ENCODE results near the gene GGACT.
"Not testable (repeated sequence)": the region's sequence is repeated elsewhere in the genome, so short reads cannot be mapped to it uniquely, and the experiment has no call there.

Gene GGACT

GRCh38 chr13:100527644-100528043 lies 60.9 kb downstream of the GGACT start:
- no peak for DNase-seq (ENCODE audit: low read depth, low spot score)
- no peak overlapping the region for H3K4me3 ChIP-seq (ENCODE audit: low read depth, low read length)
- TF ChIP-seq, protein P1, sequence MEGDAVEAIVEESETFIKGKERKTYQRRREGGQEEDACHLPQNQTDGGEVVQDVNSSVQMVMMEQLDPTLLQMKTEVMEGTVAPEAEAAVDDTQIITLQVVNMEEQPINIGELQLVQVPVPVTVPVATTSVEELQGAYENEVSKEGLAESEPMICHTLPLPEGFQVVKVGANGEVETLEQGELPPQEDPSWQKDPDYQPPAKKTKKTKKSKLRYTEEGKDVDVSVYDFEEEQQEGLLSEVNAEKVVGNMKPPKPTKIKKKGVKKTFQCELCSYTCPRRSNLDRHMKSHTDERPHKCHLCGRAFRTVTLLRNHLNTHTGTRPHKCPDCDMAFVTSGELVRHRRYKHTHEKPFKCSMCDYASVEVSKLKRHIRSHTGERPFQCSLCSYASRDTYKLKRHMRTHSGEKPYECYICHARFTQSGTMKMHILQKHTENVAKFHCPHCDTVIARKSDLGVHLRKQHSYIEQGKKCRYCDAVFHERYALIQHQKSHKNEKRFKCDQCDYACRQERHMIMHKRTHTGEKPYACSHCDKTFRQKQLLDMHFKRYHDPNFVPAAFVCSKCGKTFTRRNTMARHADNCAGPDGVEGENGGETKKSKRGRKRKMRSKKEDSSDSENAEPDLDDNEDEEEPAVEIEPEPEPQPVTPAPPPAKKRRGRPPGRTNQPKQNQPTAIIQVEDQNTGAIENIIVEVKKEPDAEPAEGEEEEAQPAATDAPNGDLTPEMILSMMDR (IDR thresholded peaks at IDR 0.05; ENCODE audit: insufficient read depth, low read length, missing control alignments), result no peak
- CTCF ChIA-PET, result interaction anchor here (1.5 kb wide), 1 partner anchor 12 kb away, joined by 3 read pairs; no protein-coding TSS in a partner anchor
- POLR2A ChIA-PET, result no interaction called here

DNA sequence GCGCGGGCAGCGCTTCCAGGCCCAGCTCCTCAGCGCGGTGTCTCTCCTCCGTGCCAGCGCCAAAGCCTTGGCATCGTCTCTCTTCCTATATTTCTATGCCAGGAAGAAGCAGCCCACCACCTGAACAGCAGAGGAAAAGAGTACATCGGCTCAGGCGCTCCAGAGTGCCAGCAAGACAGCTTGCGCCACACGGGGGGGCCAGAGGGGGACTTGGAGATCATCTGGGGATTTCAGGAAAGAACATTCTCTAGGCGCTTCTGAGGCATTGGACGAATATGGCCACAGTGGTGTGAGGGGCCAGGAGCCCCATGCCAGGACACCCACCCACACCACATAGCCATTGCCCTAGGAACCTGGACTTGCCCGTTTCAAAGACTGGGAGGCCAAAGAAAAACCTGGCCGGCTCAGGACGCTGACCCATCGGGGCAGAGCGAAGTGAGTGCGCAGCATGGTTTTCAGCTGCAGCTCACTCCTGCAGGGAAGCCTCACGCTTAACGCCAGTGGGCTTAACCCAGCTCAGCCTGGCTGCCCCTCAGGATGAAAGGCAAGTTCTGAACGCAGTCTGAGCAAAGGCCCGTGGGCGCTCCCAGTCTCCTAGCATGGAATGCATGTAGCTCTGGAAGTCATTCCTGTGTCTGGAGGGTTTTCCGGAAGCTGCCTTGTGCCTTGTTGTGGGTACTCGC lies 62.1 kb downstream of the GGACT start:
- ChIA-PET CTCF (interaction anchor here (1.5 to 4.2 kb wide), 3 partner anchors 11 to 17 kb away, joined by 3 to 19 read pairs (median 7); no protein-coding TSS in a partner anchor), POLR2A (no interaction called here)
- no peak overlapping the region for H3K4me3 ChIP-seq (ENCODE audit: low read depth, low read length)
- TF ChIP-seq, protein P1 (IDR thresholded peaks at IDR 0.05; ENCODE audit: insufficient read depth, low read length, missing control alignments), result no peak
- DNase-seq (ENCODE audit: low read depth, low spot score), result no peak

GRCh38 chr13:100525453-100526317 lies 62.9 kb downstream of the GGACT start:
- TF ChIP-seq, protein P1 (IDR thresholded peaks at IDR 0.05; ENCODE audit: insufficient read depth, low read length, missing control alignments), result no peak
- POLR2A ChIA-PET, result no interaction called here
- DNase-seq (ENCODE audit: low read depth, low spot score), result no peak
- CTCF ChIA-PET, result interaction anchor here (1.5 to 4.2 kb wide), 2 partner anchors 11 to 18 kb away, joined by 7 to 19 read pairs; no protein-coding TSS in a partner anchor
- no peak overlapping the region for H3K4me3 ChIP-seq (ENCODE audit: low read depth, low read length)

DNA sequence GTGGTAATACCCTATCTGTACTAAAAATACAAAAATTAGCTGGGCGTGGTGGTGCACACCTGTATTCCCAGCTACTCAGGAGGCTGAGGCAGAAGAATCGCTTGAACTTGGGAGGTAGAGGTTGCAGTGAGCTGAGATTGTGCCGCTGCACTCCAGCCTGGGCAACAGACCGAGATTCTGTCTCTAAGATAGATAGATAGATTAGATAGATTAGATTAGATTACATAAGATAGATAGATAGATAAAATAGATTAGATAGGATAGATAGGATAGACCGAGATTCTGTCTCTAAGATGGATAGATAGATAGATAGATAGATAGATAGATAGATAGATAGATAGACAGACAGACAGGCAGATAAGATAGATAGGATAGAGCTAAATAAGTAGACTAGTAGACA lies 63.9 kb downstream of the GGACT start:
- POLR2A ChIA-PET, result not testable (repeated sequence)
- CTCF ChIA-PET, result interaction anchor here (1.0 to 4.2 kb wide), 4 partner anchors 10 to 608 kb away, joined by 3 to 19 read pairs (median 8); no protein-coding TSS in a partner anchor

DNA sequence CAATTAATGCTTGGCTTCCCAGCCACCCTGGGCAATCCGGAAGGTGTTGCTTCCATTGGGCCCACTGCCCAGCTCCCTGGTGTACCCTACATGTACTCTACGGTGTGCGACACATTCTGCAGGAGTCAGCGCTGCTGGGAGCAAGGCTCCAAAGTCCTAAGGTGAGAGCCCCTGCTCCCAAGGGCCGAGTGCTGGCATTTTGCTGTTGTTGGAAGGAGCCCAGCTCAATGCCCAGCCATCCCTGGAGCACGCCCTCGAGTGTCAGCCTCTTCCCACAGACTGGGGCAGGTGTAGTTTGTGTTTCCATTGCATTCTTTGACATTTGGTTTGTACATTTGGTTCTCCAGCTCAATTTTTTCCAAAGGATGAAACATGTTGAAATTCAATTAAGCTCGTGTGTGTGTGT lies 64.6 kb downstream of the GGACT start:
- ChIA-PET POLR2A (interaction anchor here (0.6 kb wide), 1 partner anchor 554 kb away, joined by 3 read pairs; no protein-coding TSS in a partner anchor), CTCF (interaction anchor here (0.8 to 4.2 kb wide), 5 partner anchors 9 to 608 kb away, joined by 3 to 19 read pairs (median 3); no protein-coding TSS in a partner anchor)
- H3K4me3 ChIP-seq (ENCODE audit: low read depth, low read length), result no peak overlapping the region
- TF ChIP-seq, protein P1 (IDR thresholded peaks at IDR 0.05; ENCODE audit: insufficient read depth, low read length, missing control alignments), result no peak
- DNase-seq (ENCODE audit: low read depth, low spot score), result no peak

More for the DNA sequence above, 63.9 kb downstream of the GGACT start:
- DNase-seq (ENCODE audit: low read depth, low spot score); H3K4me3 ChIP-seq (ENCODE audit: low read depth, low read length): not testable (repeated sequence)

DNA sequence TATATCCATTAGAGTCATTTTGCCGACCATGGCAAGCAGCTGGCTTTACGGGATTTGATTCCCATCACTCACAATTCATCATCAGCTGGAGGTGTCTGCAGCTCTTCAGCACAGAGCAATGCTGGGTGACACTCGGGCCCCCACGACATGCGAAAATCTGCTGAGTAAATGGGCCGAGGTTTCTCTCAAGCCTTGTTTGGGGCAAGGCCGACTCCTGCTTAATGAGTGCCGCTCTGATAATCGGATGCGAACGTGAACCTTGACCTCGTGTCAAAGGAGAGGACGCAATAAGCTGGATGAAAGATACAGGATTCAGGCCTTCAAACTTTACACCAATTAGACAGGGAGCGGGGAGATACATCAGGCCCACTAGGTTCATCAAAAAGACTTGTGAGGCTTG lies 65.2 kb downstream of the GGACT start:
- DNase-seq (ENCODE audit: low read depth, low spot score), result no peak
- CTCF ChIA-PET, result interaction anchor here (0.8 to 4.2 kb wide), 5 partner anchors 9 to 868 kb away, joined by 3 to 19 read pairs (median 5); no protein-coding TSS in a partner anchor
- H3K4me3 ChIP-seq (ENCODE audit: low read depth, low read length), result no peak overlapping the region
- POLR2A ChIA-PET, result no interaction called here
- TF ChIP-seq, protein P1 (IDR thresholded peaks at IDR 0.05; ENCODE audit: insufficient read depth, low read length, missing control alignments), result no peak

Data from AG04449 (cell line).